AG04450 (cell line): ENCODE results near the gene PTPN13. TPM values are rescaled to one million over a fixed set of nuclear protein-coding genes. Genes with fewer than 3 reads are reported as not detected.
"Not testable (repeated sequence)": the region's sequence is repeated elsewhere in the genome, so short reads cannot be mapped to it uniquely, and the experiment has no call there.

Experiments used
- CTCF ChIA-PET: fragments of 300-600, 350-600 bp; formaldehyde crosslinking; extraction: SDS; loops from one replicate; lab custom pipeline; 2022; ENCODE audit warnings: antibody characterized with exemption, inconsistent platforms; lab: Charles Lee
- POLR2A ChIA-PET: fragments of 350-600 bp; formaldehyde crosslinking; extraction: SDS; loops from one replicate; lab custom pipeline; 2021; ENCODE audit warnings: antibody characterized with exemption, inconsistent platforms; lab: Yijun Ruan, JAX
- DNase-seq: peaks from one replicate; pipeline ENCODE4 v3.0.0-alpha.2; 2011; ENCODE audit warnings: low read depth, low spot score
- H3K27ac ChIP-seq: one replicate; pipeline ENCODE4 v1.5.1; 2012; ENCODE audit warnings: low read depth, low read length, control low read depth
- H3K27me3 ChIP-seq: one replicate; pipeline ENCODE4 v1.6.0; 2012; ENCODE audit warnings: low read length; ENCODE audit not compliant: control insufficient read depth, insufficient read depth
- H3K4me3 ChIP-seq: 2 replicates; pipeline ENCODE4 v1.5.1; 2011; ENCODE audit warnings: mild to moderate bottlenecking, low read depth, low read length, control low read depth
- H3K9me3 ChIP-seq: 2 replicates; pipeline ENCODE4 v1.5.1; 2012; ENCODE audit warnings: low read length; ENCODE audit not compliant: control insufficient read depth, insufficient read depth
- CTCF ChIP-seq: IDR thresholded peaks from 2 replicates; pipeline ENCODE4 v1.5.1; 2011; ENCODE audit warnings: low read depth, low read length, control low read depth, inconsistent platforms
- polyA plus RNA-seq: library from polyadenylated mRNA; depleted of rRNA; stranded (reverse); fragments of >200 nt; gene quantifications from 2 replicates; pipeline ENCODE4 v1.2.3, GENCODE V29; 2011

Gene PTPN13
- polyA plus RNA-seq, 1 experiment: 26.7 TPM

GRCh38 chr4:86717651-86718050 is 123.5 kb downstream of the PTPN13 start:
- CTCF ChIA-PET: interaction anchor here (1.3 kb wide), 1 partner anchor 222 kb away, joined by 4 read pairs; no protein-coding TSS in a partner anchor
- Histone ChIP-seq H3K27me3 (no peaks in the 10 kb centered on the region), H3K27ac (no peak overlapping the region), H3K4me3 (no peak overlapping the region), H3K9me3 (no peaks in the 10 kb centered on the region)
- TF ChIP-seq CTCF: no peak
- DNase-seq: no peak
- POLR2A ChIA-PET: no interaction called here

GRCh38 chr4:86718152-86718551 is 124.0 kb downstream of the PTPN13 start:
- Histone ChIP-seq H3K4me3 (no peak overlapping the region), H3K27ac (no peak overlapping the region), H3K9me3 (no peaks in the 10 kb centered on the region), H3K27me3 (no peaks in the 10 kb centered on the region)
- TF ChIP-seq CTCF: no peak
- POLR2A ChIA-PET: no interaction called here
- CTCF ChIA-PET: interaction anchor here (1.3 kb wide), 1 partner anchor 222 kb away, joined by 4 read pairs; no protein-coding TSS in a partner anchor
- DNase-seq: no peak

- POLR2A ChIA-PET, DNase-seq, CTCF ChIA-PET, H3K9me3 ChIP-seq, H3K27ac ChIP-seq, H3K4me3 ChIP-seq, H3K27me3 ChIP-seq: not testable (repeated sequence)
Observed at GRCh38 chr4:86719149-86719548, 125.0 kb downstream of the PTPN13 start.

- no peak for TF ChIP-seq CTCF
- ChIA-PET POLR2A (no interaction called here), CTCF (interaction anchor here (1.3 to 4.9 kb wide), 2 partner anchors 198 to 223 kb away, joined by 3 to 23 read pairs; no protein-coding TSS in a partner anchor)
- Histone ChIP-seq H3K9me3 (no peaks in the 10 kb centered on the region), H3K27ac (no peak overlapping the region), H3K4me3 (no peak overlapping the region), H3K27me3 (no peaks in the 10 kb centered on the region)
- DNase-seq: no peak
Observed at GRCh38 chr4:86720508-86721068, 126.5 kb downstream of the PTPN13 start.

- no peak overlapping the region for H3K4me3 ChIP-seq
- CTCF ChIA-PET: interaction anchor here (1.3 to 4.9 kb wide), 2 partner anchors 199 to 224 kb away, joined by 3 to 23 read pairs; no protein-coding TSS in a partner anchor
- TF ChIP-seq CTCF: no peak
- H3K27me3 ChIP-seq: no peaks in the 10 kb centered on the region
- H3K27ac ChIP-seq: no peak overlapping the region
- no peak for DNase-seq
- POLR2A ChIA-PET: no interaction called here
- no peaks in the 10 kb centered on the region for H3K9me3 ChIP-seq
Observed at GRCh38 chr4:86721412-86721811, 127.3 kb downstream of the PTPN13 start.
